Measurements from ENCODE around the gene UBA6. TPM values are rescaled to one million over a fixed set of nuclear protein-coding genes. Genes with fewer than 3 reads are reported as not detected.

Gene UBA6
- total and polyA plus RNA-seq, 2 donors from 2014 or later, result 5.2 to 45.8 TPM

- no peaks in the 10 kb centered on the region for H3K36me3 ChIP-seq (ENCODE audit: control insufficient read depth in 2 of 3, insufficient read depth in 3 of 3, low read length in 3 of 3)
- DNase-seq, result no peak
- no peaks in the 10 kb centered on the region for H3K27me3 ChIP-seq (ENCODE audit: control insufficient read depth, insufficient read depth, low read length)
- TF ChIP-seq, protein P1, sequence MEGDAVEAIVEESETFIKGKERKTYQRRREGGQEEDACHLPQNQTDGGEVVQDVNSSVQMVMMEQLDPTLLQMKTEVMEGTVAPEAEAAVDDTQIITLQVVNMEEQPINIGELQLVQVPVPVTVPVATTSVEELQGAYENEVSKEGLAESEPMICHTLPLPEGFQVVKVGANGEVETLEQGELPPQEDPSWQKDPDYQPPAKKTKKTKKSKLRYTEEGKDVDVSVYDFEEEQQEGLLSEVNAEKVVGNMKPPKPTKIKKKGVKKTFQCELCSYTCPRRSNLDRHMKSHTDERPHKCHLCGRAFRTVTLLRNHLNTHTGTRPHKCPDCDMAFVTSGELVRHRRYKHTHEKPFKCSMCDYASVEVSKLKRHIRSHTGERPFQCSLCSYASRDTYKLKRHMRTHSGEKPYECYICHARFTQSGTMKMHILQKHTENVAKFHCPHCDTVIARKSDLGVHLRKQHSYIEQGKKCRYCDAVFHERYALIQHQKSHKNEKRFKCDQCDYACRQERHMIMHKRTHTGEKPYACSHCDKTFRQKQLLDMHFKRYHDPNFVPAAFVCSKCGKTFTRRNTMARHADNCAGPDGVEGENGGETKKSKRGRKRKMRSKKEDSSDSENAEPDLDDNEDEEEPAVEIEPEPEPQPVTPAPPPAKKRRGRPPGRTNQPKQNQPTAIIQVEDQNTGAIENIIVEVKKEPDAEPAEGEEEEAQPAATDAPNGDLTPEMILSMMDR (IDR thresholded peaks at IDR 0.05; ENCODE audit: borderline replicate concordance, extremely low read depth, insufficient read depth), result no peak
- H3K4me3 ChIP-seq (ENCODE audit: low read length in 3 of 3), result no peak overlapping the region
- H3K4me1 ChIP-seq (ENCODE audit: control insufficient read depth in 2 of 3, insufficient read depth in 2 of 3, low read depth in 1 of 3, low read length in 3 of 3), result no peaks in the 10 kb centered on the region
- intact Hi-C loops (cut with DNase I), result no loop called here
- H3K9me3 ChIP-seq (ENCODE audit: control insufficient read depth in 2 of 3, insufficient read depth in 1 of 3, low read length in 3 of 3), result no peaks in the 10 kb centered on the region
- FAIRE-seq, result no peak
- no peak overlapping the region for H3K27ac ChIP-seq (ENCODE audit: low read depth in 2 of 2, low read length in 2 of 2)
- no peak overlapping the region for H3K9ac ChIP-seq (ENCODE audit: low read length in 3 of 3)
These were observed 97.0 kb downstream of the UBA6 start for GRCh38 chr4:67604029-67604381.

DNA sequence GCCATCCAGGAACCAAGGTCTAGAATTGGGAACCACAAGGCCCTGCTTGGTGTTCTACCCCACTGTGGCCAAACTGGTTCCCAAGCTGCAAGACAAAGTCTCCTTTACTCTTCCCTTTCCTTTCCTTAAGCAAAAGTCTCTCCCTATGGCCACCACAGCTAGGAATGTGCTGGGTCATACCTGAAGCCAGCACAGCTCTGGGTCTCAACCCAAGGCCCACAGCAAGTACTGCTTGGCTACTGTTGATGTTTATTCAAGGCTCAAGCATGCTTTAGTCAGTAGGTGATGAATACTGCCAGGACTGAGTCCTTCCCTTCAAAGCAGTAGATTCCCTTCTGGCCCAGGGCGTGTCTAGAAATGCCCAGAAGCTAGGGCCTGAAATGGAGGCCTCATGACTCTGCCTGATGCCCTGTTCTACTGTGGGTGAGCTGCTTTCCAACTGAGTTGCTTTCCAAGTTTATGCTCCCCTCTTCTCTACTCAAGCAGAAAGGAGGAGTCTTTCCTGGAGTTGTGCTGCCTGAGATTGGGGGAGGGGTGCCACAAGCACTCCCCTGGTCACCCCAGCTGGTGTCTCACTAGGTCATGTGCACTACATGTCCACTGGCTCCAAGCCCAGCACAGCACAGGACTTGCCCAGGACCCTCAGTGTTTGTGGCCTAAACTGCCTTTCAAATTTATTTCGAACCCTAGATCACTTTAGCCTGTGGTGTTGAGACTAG, 97.5 kb downstream of the UBA6 start:
- TF ChIP-seq, protein P1 (IDR thresholded peaks at IDR 0.05; ENCODE audit: borderline replicate concordance, extremely low read depth, insufficient read depth), result no peak
- Histone ChIP-seq H3K27me3 (ENCODE audit: control insufficient read depth, insufficient read depth, low read length) (no peaks in the 10 kb centered on the region), H3K36me3 (ENCODE audit: control insufficient read depth in 2 of 3, insufficient read depth in 3 of 3, low read length in 3 of 3) (no peaks in the 10 kb centered on the region), H3K4me3 (ENCODE audit: low read length in 3 of 3) (no peak overlapping the region), H3K9ac (ENCODE audit: low read length in 3 of 3) (no peak overlapping the region), H3K9me3 (ENCODE audit: control insufficient read depth in 2 of 3, insufficient read depth in 1 of 3, low read length in 3 of 3) (no peaks in the 10 kb centered on the region), H3K4me1 (ENCODE audit: control insufficient read depth in 2 of 3, insufficient read depth in 2 of 3, low read depth in 1 of 3, low read length in 3 of 3) (no peaks in the 10 kb centered on the region), H3K27ac (ENCODE audit: low read depth in 2 of 2, low read length in 2 of 2) (no peak overlapping the region)
- no peak for FAIRE-seq
- intact Hi-C loops (cut with DNase I), result no loop called here
- peak in 1 of 5 donors; percentile 4 for DNase-seq

- Histone ChIP-seq H3K27ac (ENCODE audit: low read depth in 2 of 2, low read length in 2 of 2) (no peak overlapping the region), H3K4me3 (ENCODE audit: low read length in 3 of 3) (no peak overlapping the region), H3K27me3 (ENCODE audit: control insufficient read depth, insufficient read depth, low read length) (no peaks in the 10 kb centered on the region), H3K9ac (ENCODE audit: low read length in 3 of 3) (no peak overlapping the region), H3K4me1 (ENCODE audit: control insufficient read depth in 2 of 3, insufficient read depth in 2 of 3, low read depth in 1 of 3, low read length in 3 of 3) (no peaks in the 10 kb centered on the region), H3K9me3 (ENCODE audit: control insufficient read depth in 2 of 3, insufficient read depth in 1 of 3, low read length in 3 of 3) (no peaks in the 10 kb centered on the region), H3K36me3 (ENCODE audit: control insufficient read depth in 2 of 3, insufficient read depth in 3 of 3, low read length in 3 of 3) (no peaks in the 10 kb centered on the region)
- intact Hi-C loops (cut with DNase I), result no loop called here
- no peak for DNase-seq
- FAIRE-seq, result no peak
- TF ChIP-seq, protein P1 (IDR thresholded peaks at IDR 0.05; ENCODE audit: borderline replicate concordance, extremely low read depth, insufficient read depth), result no peak
These were observed 107.2 kb downstream of the UBA6 start for GRCh38 chr4:67593741-67594175.

DNA sequence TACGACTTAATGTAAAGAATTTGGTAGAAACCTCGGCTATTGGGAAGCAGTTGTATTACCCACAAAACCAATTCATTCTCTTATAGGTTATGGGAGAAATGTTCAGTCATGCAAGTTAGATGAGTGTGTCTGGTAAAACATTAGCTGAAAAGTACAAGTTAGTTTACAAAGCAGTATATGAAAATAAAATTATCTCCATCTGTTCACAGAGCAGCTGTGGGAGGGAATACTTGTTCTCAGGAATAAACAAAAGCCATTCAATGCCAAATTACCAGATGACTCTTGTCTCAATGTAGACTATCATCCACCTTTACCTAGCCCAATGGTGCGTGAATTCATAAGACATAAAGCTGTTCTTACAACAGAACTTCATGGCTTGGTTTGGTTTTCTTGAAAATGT, 113.8 kb downstream of the UBA6 start:
- intact Hi-C loops (cut with DNase I), result no loop called here
- Histone ChIP-seq H3K36me3 (ENCODE audit: control insufficient read depth in 2 of 3, insufficient read depth in 3 of 3, low read length in 3 of 3) (no peaks in the 10 kb centered on the region), H3K27me3 (ENCODE audit: control insufficient read depth, insufficient read depth, low read length) (no peaks in the 10 kb centered on the region), H3K9me3 (ENCODE audit: control insufficient read depth in 2 of 3, insufficient read depth in 1 of 3, low read length in 3 of 3) (no peaks in the 10 kb centered on the region), H3K4me1 (ENCODE audit: control insufficient read depth in 2 of 3, insufficient read depth in 2 of 3, low read depth in 1 of 3, low read length in 3 of 3) (no peaks in the 10 kb centered on the region), H3K9ac (ENCODE audit: low read length in 3 of 3) (no peak overlapping the region), H3K4me3 (ENCODE audit: low read length in 3 of 3) (no peak overlapping the region), H3K27ac (ENCODE audit: low read depth in 2 of 2, low read length in 2 of 2) (no peak overlapping the region)
- FAIRE-seq (no peak), DNase-seq (no peak)
- TF ChIP-seq, protein P1 (IDR thresholded peaks at IDR 0.05; ENCODE audit: borderline replicate concordance, extremely low read depth, insufficient read depth), result no peak

Data from kidney (tissue), 14 donors.